HEK293 (cell line): Measurements from ENCODE around the gene HMG20A.
A peak's percentile ranks its signal among the peaks of the same experiment; 100 is the strongest.

ENCODE experiments used
- CTCF ChIA-PET: fragments of 350-600 bp; formaldehyde crosslinking; extraction: SDS; loops from one replicate; lab custom pipeline; 2021; ENCODE audit warnings: antibody characterized with exemption; lab: Yijun Ruan, JAX
- POLR2A ChIA-PET: fragments of 300-600 bp; formaldehyde crosslinking; extraction: SDS; loops from one replicate; lab custom pipeline; 2020; ENCODE audit warnings: antibody characterized with exemption, inconsistent platforms; lab: Yijun Ruan, JAX
- H3K27ac ChIP-seq: fragments of 200-500 bp; sonication (Bioruptor generic); 2 replicates; pipeline ENCODE4 v1.5.1; 2014; ENCODE audit warnings: low read depth, low read length, control low read depth, inconsistent platforms; ENCODE audit errors: extremely low read depth
- H3K36me3 ChIP-seq, 2 experiments: fragments of 200-500 bp in 1 of 2; sonication (Bioruptor generic) in 1 of 2; 1 replicate in 1 of 2; 2 replicates in 1 of 2; pipeline ENCODE4 v1.5.1; 2014 to 2017; ENCODE audit warnings: inconsistent platforms in 2 of 2, low read length in 2 of 2; ENCODE audit not compliant: control insufficient read depth in 2 of 2, insufficient read depth in 1 of 2
- H3K4me1 ChIP-seq: fragments of 200-500 bp; sonication (Bioruptor generic); 2 replicates; pipeline ENCODE4 v1.5.1; 2014; ENCODE audit warnings: mild to moderate bottlenecking, low read length, inconsistent platforms; ENCODE audit not compliant: control insufficient read depth, insufficient read depth
- H3K4me3 ChIP-seq: 2 replicates; pipeline ENCODE4 v1.5.1; 2011; ENCODE audit warnings: low read depth, mild to moderate bottlenecking, control low read depth, low read length, moderate library complexity
- H3K9me3 ChIP-seq: fragments of 200-500 bp; sonication (Bioruptor generic); 2 replicates; pipeline ENCODE4 v1.5.1; 2014; ENCODE audit warnings: low read depth, low read length, inconsistent platforms; ENCODE audit not compliant: control insufficient read depth, insufficient read depth
- EGR2 ChIP-seq: fragments of 450-650 bp; formaldehyde crosslinking; IDR thresholded peaks from 2 replicates; pipeline ENCODE4 v1.5.1; 2016; ENCODE audit warnings: low read depth, missing biosample characterization, missing genetic modification characterization
- GLIS1 ChIP-seq: fragments of 450-650 bp; formaldehyde crosslinking; IDR thresholded peaks from 2 replicates; pipeline ENCODE4 v1.5.1; 2016; ENCODE audit warnings: missing biosample characterization, missing genetic modification characterization
- KLF16 ChIP-seq: fragments of 450-650 bp; formaldehyde crosslinking; IDR thresholded peaks from 2 replicates; pipeline ENCODE4 v1.5.1; 2017; ENCODE audit warnings: missing biosample characterization, missing genetic modification characterization
- KLF7 ChIP-seq: fragments of 450-650 bp; formaldehyde crosslinking; IDR thresholded peaks from 2 replicates; pipeline ENCODE4 v1.5.1; 2016; ENCODE audit warnings: missing biosample characterization, missing genetic modification characterization, borderline replicate concordance
- MZF1 ChIP-seq: fragments of 450-650 bp; formaldehyde crosslinking; IDR thresholded peaks from 2 replicates; pipeline ENCODE4 v1.5.1; 2017; ENCODE audit warnings: missing biosample characterization, missing genetic modification characterization, borderline replicate concordance
- OSR2 ChIP-seq: fragments of 450-650 bp; formaldehyde crosslinking; IDR thresholded peaks from 2 replicates; pipeline ENCODE4 v1.5.1; 2016; ENCODE audit warnings: missing biosample characterization, missing genetic modification characterization
- SCRT1 ChIP-seq: fragments of 450-650 bp; formaldehyde crosslinking; IDR thresholded peaks from 2 replicates; pipeline ENCODE4 v1.5.1; 2016; ENCODE audit warnings: missing biosample characterization, missing genetic modification characterization, borderline replicate concordance
- SETDB1 ChIP-seq: IDR thresholded peaks from one replicate; pipeline ENCODE4 v1.6.1; 2017; ENCODE audit warnings: mild to moderate bottlenecking, low read length, moderate library complexity, mixed read lengths; ENCODE audit not compliant: insufficient read length
- SP2 ChIP-seq: fragments of 450-650 bp; formaldehyde crosslinking; IDR thresholded peaks from 2 replicates; pipeline ENCODE4 v1.5.1; 2016; ENCODE audit warnings: missing biosample characterization, missing genetic modification characterization
- SP3 ChIP-seq: fragments of 450-650 bp; formaldehyde crosslinking; IDR thresholded peaks from 2 replicates; pipeline ENCODE4 v1.5.1; 2016; ENCODE audit warnings: missing biosample characterization, missing genetic modification characterization
- SP7 ChIP-seq: fragments of 450-650 bp; formaldehyde crosslinking; IDR thresholded peaks from 2 replicates; pipeline ENCODE4 v1.5.1; 2016; ENCODE audit warnings: missing biosample characterization, missing genetic modification characterization
- TRIM28 ChIP-seq: IDR thresholded peaks from 2 replicates; pipeline ENCODE4 v1.6.1; 2011; ENCODE audit warnings: low read length, control low read depth, borderline replicate concordance
- ZNF121 ChIP-seq: fragments of 450-650 bp; formaldehyde crosslinking; IDR thresholded peaks from 2 replicates; pipeline ENCODE4 v1.5.1; 2016; ENCODE audit warnings: missing biosample characterization, missing genetic modification characterization
- ZNF138 ChIP-seq: fragments of 450-650 bp; formaldehyde crosslinking; IDR thresholded peaks from 2 replicates; pipeline ENCODE4 v1.5.1; 2016; ENCODE audit warnings: missing biosample characterization, missing genetic modification characterization, borderline replicate concordance
- ZNF169 ChIP-seq: fragments of 450-650 bp; formaldehyde crosslinking; IDR thresholded peaks from 2 replicates; pipeline ENCODE4 v1.5.1; 2016; ENCODE audit warnings: missing biosample characterization, missing genetic modification characterization
- ZNF24 ChIP-seq: fragments of 450-650 bp; formaldehyde crosslinking; IDR thresholded peaks from 2 replicates; pipeline ENCODE4 v1.5.1; 2016; ENCODE audit warnings: missing biosample characterization, missing genetic modification characterization
- ZNF335 ChIP-seq: fragments of 450-650 bp; formaldehyde crosslinking; conservative IDR thresholded peaks from 2 replicates; pipeline ENCODE4 v1.5.1; 2016; ENCODE audit warnings: missing biosample characterization, missing genetic modification characterization
- ZNF341 ChIP-seq: fragments of 450-650 bp; formaldehyde crosslinking; IDR thresholded peaks from 2 replicates; pipeline ENCODE4; 2016; ENCODE audit warnings: low read depth, missing biosample characterization, missing genetic modification characterization
- ZNF416 ChIP-seq: fragments of 450-650 bp; formaldehyde crosslinking; IDR thresholded peaks from 2 replicates; pipeline ENCODE4 v1.5.1; 2016; ENCODE audit warnings: missing biosample characterization, missing genetic modification characterization
- ZNF658 ChIP-seq: fragments of 450-650 bp; formaldehyde crosslinking; IDR thresholded peaks from 2 replicates; pipeline ENCODE4; 2016; ENCODE audit warnings: missing biosample characterization, missing genetic modification characterization
- ZNF660 ChIP-seq: fragments of 450-650 bp; IDR thresholded peaks from 2 replicates; pipeline ENCODE4 v1.5.1; 2018; ENCODE audit warnings: missing biosample characterization, mild to moderate bottlenecking, missing genetic modification characterization
- ZNF664 ChIP-seq: fragments of 450-650 bp; formaldehyde crosslinking; IDR thresholded peaks from 2 replicates; pipeline ENCODE4 v1.5.1; 2016; ENCODE audit warnings: missing biosample characterization, missing genetic modification characterization
- ZNF768 ChIP-seq: fragments of 450-650 bp; formaldehyde crosslinking; IDR thresholded peaks from 2 replicates; pipeline ENCODE4 v1.5.1; 2018; ENCODE audit warnings: missing biosample characterization, mild to moderate bottlenecking, missing genetic modification characterization
- ZNF791 ChIP-seq: fragments of 450-650 bp; formaldehyde crosslinking; IDR thresholded peaks from 2 replicates; pipeline ENCODE4 v1.5.1; 2016; ENCODE audit warnings: missing biosample characterization, missing genetic modification characterization
- TF ChIP-seq, protein P1 (sequence below): fragments of 450-650 bp; formaldehyde crosslinking; IDR thresholded peaks from 2 replicates; pipeline ENCODE4 v1.5.1; 2016; ENCODE audit warnings: missing biosample characterization, missing genetic modification characterization, borderline replicate concordance
- TF ChIP-seq, protein P2 (sequence below): fragments of 450-650 bp; formaldehyde crosslinking; IDR thresholded peaks from 2 replicates; pipeline ENCODE4 v1.5.1; 2016; ENCODE audit warnings: missing biosample characterization, missing genetic modification characterization
- TF ChIP-seq, protein P3 (sequence below): fragments of 450-650 bp; formaldehyde crosslinking; IDR thresholded peaks from 2 replicates; pipeline ENCODE4 v1.5.1; 2016; ENCODE audit warnings: missing biosample characterization, missing genetic modification characterization
- TF ChIP-seq, protein P4 (sequence below): fragments of 450-650 bp; formaldehyde crosslinking; IDR thresholded peaks from 2 replicates; pipeline ENCODE4 v1.5.1; 2016; ENCODE audit warnings: missing biosample characterization, missing genetic modification characterization
- TF ChIP-seq, protein P5 (sequence below): fragments of 450-650 bp; formaldehyde crosslinking; IDR thresholded peaks from 2 replicates; pipeline ENCODE4 v1.5.1; 2016; ENCODE audit warnings: missing biosample characterization, missing genetic modification characterization

Gene HMG20A

DNA sequence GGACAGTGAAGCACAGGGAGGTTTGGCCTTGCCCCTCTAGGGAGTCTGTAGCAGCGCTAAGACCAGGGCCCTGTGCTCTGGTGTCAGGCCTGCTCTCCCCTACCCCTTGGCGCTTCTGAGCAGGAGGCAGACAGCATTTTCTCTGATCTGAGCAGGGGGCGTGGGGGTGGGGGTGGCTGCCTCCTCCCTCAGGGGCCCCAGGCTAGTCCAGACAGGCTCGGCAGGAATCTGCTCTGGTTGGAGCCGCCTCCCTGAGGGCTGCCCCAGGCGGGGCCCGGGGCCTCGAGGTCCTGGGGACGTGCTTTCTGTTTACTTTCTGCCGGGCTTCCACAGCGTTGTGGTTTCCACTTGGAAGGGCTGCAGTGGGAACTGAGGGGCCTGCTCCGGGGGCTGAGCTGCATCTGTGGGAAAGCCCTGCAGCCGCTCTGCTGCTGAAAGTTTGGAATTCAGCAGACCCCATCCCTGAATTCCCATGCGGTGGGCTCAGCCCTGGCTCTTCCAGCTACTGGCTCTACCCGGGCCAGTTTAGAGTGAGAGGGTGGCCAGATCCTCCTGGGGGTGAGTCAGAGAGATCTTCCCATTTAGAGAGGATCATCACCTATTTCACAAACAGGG lies 106.6 kb downstream of the HMG20A start:
- H3K36me3 ChIP-seq: no peaks in the 10 kb centered on the region
- H3K4me1 ChIP-seq: peaks cover 10% of the 10 kb centered on the region
- CTCF ChIA-PET: interaction anchor here (5.9 kb wide), 1 partner anchor 16 kb away, joined by 36 read pairs; no protein-coding TSS in a partner anchor
- POLR2A ChIA-PET: interaction anchor here (1.3 kb wide), 1 partner anchor 9 kb away, joined by 3 read pairs; no protein-coding TSS in a partner anchor
- peak overlapping the region; percentile 35 for H3K27ac ChIP-seq
- no peaks in the 10 kb centered on the region for H3K9me3 ChIP-seq
- no peak overlapping the region for H3K4me3 ChIP-seq
- TF ChIP-seq ZNF341 (tag by site-specific recombination) (peak; percentile 83), KLF7 (tag by site-specific recombination) (no peak), SP7 (tag by site-specific recombination) (peak; percentile 62), ZNF768 (tag by site-specific recombination) (no peak), ZNF169 (tag by site-specific recombination) (no peak), MZF1 (tag by site-specific recombination) (no peak), TRIM28 (no peak), GLIS1 (tag by site-specific recombination) (peak; percentile 97), SCRT1 (tag by site-specific recombination) (no peak), ZNF791 (no peak), ZNF664 (tag by site-specific recombination) (no peak), ZNF138 (tag by site-specific recombination) (no peak), OSR2 (tag by site-specific recombination) (peak; percentile 49; the same call in 1 of the 2 replicates), ZNF121 (tag by site-specific recombination) (no peak), ZNF416 (tag by site-specific recombination) (no peak), EGR2 (tag by site-specific recombination) (peak; percentile 76), ZNF335 (peak; percentile 58), SP3 (tag by site-specific recombination) (no peak), SETDB1 (no peak), ZNF660 (tag by site-specific recombination) (no peak), SP2 (tag by site-specific recombination) (peak; percentile 33), ZNF658 (tag by site-specific recombination) (no peak), ZNF24 (tag by site-specific recombination) (no peak), KLF16 (tag by site-specific recombination) (no peak)
- TF ChIP-seq, protein P1, sequence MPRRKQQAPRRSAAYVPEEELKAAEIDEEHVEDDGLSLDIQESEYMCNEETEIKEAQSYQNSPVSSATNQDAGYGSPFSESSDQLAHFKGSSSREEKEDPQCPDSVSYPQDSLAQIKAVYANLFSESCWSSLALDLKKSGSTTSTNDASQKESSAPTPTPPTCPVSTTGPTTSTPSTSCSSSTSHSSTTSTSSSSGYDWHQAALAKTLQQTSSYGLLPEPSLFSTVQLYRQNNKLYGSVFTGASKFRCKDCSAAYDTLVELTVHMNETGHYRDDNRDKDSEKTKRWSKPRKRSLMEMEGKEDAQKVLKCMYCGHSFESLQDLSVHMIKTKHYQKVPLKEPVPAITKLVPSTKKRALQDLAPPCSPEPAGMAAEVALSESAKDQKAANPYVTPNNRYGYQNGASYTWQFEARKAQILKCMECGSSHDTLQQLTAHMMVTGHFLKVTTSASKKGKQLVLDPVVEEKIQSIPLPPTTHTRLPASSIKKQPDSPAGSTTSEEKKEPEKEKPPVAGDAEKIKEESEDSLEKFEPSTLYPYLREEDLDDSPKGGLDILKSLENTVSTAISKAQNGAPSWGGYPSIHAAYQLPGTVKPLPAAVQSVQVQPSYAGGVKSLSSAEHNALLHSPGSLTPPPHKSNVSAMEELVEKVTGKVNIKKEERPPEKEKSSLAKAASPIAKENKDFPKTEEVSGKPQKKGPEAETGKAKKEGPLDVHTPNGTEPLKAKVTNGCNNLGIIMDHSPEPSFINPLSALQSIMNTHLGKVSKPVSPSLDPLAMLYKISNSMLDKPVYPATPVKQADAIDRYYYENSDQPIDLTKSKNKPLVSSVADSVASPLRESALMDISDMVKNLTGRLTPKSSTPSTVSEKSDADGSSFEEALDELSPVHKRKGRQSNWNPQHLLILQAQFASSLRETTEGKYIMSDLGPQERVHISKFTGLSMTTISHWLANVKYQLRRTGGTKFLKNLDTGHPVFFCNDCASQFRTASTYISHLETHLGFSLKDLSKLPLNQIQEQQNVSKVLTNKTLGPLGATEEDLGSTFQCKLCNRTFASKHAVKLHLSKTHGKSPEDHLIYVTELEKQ (tag by site-specific recombination): no peak
- TF ChIP-seq, protein P2, sequence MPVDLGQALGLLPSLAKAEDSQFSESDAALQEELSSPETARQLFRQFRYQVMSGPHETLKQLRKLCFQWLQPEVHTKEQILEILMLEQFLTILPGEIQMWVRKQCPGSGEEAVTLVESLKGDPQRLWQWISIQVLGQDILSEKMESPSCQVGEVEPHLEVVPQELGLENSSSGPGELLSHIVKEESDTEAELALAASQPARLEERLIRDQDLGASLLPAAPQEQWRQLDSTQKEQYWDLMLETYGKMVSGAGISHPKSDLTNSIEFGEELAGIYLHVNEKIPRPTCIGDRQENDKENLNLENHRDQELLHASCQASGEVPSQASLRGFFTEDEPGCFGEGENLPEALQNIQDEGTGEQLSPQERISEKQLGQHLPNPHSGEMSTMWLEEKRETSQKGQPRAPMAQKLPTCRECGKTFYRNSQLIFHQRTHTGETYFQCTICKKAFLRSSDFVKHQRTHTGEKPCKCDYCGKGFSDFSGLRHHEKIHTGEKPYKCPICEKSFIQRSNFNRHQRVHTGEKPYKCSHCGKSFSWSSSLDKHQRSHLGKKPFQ (tag by site-specific recombination): peak; percentile 84; the same call in 1 of the 2 replicates
- TF ChIP-seq, protein P3, sequence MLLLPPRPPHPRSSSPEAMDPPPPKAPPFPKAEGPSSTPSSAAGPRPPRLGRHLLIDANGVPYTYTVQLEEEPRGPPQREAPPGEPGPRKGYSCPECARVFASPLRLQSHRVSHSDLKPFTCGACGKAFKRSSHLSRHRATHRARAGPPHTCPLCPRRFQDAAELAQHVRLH (tag by site-specific recombination): no peak
- TF ChIP-seq, protein P4, sequence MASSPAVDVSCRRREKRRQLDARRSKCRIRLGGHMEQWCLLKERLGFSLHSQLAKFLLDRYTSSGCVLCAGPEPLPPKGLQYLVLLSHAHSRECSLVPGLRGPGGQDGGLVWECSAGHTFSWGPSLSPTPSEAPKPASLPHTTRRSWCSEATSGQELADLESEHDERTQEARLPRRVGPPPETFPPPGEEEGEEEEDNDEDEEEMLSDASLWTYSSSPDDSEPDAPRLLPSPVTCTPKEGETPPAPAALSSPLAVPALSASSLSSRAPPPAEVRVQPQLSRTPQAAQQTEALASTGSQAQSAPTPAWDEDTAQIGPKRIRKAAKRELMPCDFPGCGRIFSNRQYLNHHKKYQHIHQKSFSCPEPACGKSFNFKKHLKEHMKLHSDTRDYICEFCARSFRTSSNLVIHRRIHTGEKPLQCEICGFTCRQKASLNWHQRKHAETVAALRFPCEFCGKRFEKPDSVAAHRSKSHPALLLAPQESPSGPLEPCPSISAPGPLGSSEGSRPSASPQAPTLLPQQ (tag by site-specific recombination): no peak
- TF ChIP-seq, protein P5, sequence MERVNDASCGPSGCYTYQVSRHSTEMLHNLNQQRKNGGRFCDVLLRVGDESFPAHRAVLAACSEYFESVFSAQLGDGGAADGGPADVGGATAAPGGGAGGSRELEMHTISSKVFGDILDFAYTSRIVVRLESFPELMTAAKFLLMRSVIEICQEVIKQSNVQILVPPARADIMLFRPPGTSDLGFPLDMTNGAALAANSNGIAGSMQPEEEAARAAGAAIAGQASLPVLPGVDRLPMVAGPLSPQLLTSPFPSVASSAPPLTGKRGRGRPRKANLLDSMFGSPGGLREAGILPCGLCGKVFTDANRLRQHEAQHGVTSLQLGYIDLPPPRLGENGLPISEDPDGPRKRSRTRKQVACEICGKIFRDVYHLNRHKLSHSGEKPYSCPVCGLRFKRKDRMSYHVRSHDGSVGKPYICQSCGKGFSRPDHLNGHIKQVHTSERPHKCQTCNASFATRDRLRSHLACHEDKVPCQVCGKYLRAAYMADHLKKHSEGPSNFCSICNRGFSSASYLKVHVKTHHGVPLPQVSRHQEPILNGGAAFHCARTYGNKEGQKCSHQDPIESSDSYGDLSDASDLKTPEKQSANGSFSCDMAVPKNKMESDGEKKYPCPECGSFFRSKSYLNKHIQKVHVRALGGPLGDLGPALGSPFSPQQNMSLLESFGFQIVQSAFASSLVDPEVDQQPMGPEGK (tag by site-specific recombination): peak; percentile 55
